ENCODE results near the gene ARMC7. TPM values are rescaled to one million over a fixed set of nuclear protein-coding genes. Genes with fewer than 3 reads are reported as not detected.

Gene ARMC7
- total and polyA plus RNA-seq, 2 of the 13 experiments (the other 11 are each of a cell fraction or from before 2014, with no cell fraction given) = 3.9 to 4.2 TPM

DNA sequence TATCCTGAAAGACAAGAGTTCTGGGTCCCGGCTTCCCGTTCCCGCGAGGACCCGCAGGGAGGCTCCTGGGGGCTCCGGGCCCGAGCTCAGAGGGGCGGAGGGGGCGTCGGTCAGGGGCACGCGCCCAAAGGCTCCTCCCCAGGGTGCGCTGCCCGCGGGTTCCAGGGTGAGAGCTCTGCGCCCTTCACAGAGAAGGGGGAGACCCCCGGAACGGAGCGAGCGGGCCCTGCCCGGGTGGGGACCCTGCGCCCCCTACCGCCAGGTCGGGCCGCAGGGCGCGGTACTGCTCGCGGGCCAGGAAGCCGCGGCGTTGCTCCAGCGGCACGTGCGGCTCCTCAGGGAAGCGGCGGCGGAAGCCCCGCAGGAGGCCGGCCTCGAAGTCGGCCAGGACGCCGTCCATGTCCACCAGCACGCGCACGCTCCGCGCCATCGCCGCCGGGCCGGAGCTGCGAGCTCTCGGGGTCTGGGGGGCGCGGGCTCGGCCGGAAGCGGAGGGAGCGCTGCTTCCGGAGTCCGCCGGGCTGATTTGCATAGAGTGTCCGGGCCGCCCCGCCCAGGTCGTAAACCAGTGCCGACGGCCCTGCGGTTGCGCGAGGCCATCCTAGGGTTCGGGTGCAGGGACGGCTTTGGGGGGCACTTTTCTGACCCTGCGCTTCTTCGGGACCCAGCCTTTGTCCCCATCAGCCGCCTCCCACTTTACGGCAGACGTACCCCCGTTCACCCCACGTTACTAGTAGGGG is 21.7 kb downstream of the ARMC7 start, which contains the start of gene NT5C (continued):
- TF ChIP-seq, protein P1, sequence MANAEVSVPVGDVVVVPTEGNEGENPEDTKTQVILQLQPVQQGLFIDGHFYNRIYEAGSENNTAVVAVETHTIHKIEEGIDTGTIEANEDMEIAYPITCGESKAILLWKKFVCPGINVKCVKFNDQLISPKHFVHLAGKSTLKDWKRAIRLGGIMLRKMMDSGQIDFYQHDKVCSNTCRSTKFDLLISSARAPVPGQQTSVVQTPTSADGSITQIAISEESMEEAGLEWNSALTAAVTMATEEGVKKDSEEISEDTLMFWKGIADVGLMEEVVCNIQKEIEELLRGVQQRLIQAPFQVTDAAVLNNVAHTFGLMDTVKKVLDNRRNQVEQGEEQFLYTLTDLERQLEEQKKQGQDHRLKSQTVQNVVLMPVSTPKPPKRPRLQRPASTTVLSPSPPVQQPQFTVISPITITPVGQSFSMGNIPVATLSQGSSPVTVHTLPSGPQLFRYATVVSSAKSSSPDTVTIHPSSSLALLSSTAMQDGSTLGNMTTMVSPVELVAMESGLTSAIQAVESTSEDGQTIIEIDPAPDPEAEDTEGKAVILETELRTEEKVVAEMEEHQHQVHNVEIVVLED (CRISPR knock-in tag; IDR thresholded peaks at IDR 0.05; ENCODE audit: borderline replicate concordance) = peak; percentile 77
- no peak; the same call in 1 of the 2 replicates for TF ChIP-seq DR1 (CRISPR knock-in tag; IDR thresholded peaks at IDR 0.05)
- peak; percentile 61; the same call in 1 of the 2 replicates for TF ChIP-seq NFATC3 (CRISPR knock-in tag; IDR thresholded peaks at IDR 0.05)
- peak; percentile 52; the same call in 1 of the 2 replicates for TF ChIP-seq TOE1 (CRISPR knock-in tag; IDR thresholded peaks at IDR 0.05)
- peak; percentile 41; the same call in 1 of the 2 replicates for TF ChIP-seq ZNF614 (CRISPR knock-in tag; IDR thresholded peaks at IDR 0.05; ENCODE audit: borderline replicate concordance)
- TF ChIP-seq, protein P2, sequence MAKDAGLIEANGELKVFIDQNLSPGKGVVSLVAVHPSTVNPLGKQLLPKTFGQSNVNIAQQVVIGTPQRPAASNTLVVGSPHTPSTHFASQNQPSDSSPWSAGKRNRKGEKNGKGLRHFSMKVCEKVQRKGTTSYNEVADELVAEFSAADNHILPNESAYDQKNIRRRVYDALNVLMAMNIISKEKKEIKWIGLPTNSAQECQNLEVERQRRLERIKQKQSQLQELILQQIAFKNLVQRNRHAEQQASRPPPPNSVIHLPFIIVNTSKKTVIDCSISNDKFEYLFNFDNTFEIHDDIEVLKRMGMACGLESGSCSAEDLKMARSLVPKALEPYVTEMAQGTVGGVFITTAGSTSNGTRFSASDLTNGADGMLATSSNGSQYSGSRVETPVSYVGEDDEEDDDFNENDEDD (CRISPR knock-in tag; IDR thresholded peaks at IDR 0.05; ENCODE audit: borderline replicate concordance) = peak; percentile 90; the same call in 1 of the 2 replicates
- TF ChIP-seq, protein P3, sequence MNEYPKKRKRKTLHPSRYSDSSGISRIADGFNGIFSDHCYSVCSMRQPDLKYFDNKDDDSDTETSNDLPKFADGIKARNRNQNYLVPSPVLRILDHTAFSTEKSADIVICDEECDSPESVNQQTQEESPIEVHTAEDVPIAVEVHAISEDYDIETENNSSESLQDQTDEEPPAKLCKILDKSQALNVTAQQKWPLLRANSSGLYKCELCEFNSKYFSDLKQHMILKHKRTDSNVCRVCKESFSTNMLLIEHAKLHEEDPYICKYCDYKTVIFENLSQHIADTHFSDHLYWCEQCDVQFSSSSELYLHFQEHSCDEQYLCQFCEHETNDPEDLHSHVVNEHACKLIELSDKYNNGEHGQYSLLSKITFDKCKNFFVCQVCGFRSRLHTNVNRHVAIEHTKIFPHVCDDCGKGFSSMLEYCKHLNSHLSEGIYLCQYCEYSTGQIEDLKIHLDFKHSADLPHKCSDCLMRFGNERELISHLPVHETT (CRISPR knock-in tag; conservative IDR thresholded peaks at IDR 0.05) = peak; percentile 88
- TF ChIP-seq ZNF616 (CRISPR knock-in tag; IDR thresholded peaks at IDR 0.05; ENCODE audit: low read depth) = peak; percentile 93; the same call in 1 of the 2 replicates
- peak; percentile 90; the same call in 1 of the 2 replicates for TF ChIP-seq ZNF556 (CRISPR knock-in tag; IDR thresholded peaks at IDR 0.05; ENCODE audit: borderline replicate concordance)
- TF ChIP-seq, protein P4, sequence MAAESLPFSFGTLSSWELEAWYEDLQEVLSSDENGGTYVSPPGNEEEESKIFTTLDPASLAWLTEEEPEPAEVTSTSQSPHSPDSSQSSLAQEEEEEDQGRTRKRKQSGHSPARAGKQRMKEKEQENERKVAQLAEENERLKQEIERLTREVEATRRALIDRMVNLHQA (CRISPR knock-in tag; IDR thresholded peaks at IDR 0.05) = no peak
- no peak for TF ChIP-seq FIP1L1 (IDR thresholded peaks at IDR 0.05; ENCODE audit: borderline replicate concordance, insufficient read depth, low read depth, low read length)
- TF ChIP-seq, protein P5, sequence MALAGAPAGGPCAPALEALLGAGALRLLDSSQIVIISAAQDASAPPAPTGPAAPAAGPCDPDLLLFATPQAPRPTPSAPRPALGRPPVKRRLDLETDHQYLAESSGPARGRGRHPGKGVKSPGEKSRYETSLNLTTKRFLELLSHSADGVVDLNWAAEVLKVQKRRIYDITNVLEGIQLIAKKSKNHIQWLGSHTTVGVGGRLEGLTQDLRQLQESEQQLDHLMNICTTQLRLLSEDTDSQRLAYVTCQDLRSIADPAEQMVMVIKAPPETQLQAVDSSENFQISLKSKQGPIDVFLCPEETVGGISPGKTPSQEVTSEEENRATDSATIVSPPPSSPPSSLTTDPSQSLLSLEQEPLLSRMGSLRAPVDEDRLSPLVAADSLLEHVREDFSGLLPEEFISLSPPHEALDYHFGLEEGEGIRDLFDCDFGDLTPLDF (CRISPR knock-in tag; IDR thresholded peaks at IDR 0.05) = peak; percentile 64
- TF ChIP-seq, protein P6, sequence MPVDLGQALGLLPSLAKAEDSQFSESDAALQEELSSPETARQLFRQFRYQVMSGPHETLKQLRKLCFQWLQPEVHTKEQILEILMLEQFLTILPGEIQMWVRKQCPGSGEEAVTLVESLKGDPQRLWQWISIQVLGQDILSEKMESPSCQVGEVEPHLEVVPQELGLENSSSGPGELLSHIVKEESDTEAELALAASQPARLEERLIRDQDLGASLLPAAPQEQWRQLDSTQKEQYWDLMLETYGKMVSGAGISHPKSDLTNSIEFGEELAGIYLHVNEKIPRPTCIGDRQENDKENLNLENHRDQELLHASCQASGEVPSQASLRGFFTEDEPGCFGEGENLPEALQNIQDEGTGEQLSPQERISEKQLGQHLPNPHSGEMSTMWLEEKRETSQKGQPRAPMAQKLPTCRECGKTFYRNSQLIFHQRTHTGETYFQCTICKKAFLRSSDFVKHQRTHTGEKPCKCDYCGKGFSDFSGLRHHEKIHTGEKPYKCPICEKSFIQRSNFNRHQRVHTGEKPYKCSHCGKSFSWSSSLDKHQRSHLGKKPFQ (CRISPR knock-in tag; IDR thresholded peaks at IDR 0.05; ENCODE audit: insufficient replicate concordance) = no peak
- no peak; the same call in 1 of the 2 replicates for TF ChIP-seq MEIS1 (CRISPR knock-in tag; IDR thresholded peaks at IDR 0.05; ENCODE audit: borderline replicate concordance)
- no peak for TF ChIP-seq ATM (IDR thresholded peaks at IDR 0.05; ENCODE audit: borderline replicate concordance)
- TF ChIP-seq FOXK2 (IDR thresholded peaks at IDR 0.05) = no peak
- TF ChIP-seq, protein P7, sequence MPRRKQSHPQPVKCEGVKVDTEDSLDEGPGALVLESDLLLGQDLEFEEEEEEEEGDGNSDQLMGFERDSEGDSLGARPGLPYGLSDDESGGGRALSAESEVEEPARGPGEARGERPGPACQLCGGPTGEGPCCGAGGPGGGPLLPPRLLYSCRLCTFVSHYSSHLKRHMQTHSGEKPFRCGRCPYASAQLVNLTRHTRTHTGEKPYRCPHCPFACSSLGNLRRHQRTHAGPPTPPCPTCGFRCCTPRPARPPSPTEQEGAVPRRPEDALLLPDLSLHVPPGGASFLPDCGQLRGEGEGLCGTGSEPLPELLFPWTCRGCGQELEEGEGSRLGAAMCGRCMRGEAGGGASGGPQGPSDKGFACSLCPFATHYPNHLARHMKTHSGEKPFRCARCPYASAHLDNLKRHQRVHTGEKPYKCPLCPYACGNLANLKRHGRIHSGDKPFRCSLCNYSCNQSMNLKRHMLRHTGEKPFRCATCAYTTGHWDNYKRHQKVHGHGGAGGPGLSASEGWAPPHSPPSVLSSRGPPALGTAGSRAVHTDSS (CRISPR knock-in tag; conservative IDR thresholded peaks at IDR 0.05) = no peak
- 0 out of 2 replicates have a peak, but pooled peaks have one; percentile 6 for TF ChIP-seq ZNF121 (CRISPR knock-in tag; IDR thresholded peaks at IDR 0.05)
- no peak; the same call in 1 of the 2 replicates for TF ChIP-seq KLF11 (CRISPR knock-in tag; IDR thresholded peaks at IDR 0.05)
